HepG2 (cell line): Measurements from ENCODE around the gene MTSS2. TPM values are rescaled to one million over a fixed set of nuclear protein-coding genes. Genes with fewer than 3 reads are reported as not detected.
A peak's percentile ranks its signal among the peaks of the same experiment; 100 is the strongest.

Source experiments
- AGO2 ChIP-seq: fragments of 200-400 bp; formaldehyde crosslinking; optimal IDR thresholded peaks from 2 replicates; pipeline ENCODE3; 2017; ENCODE audit warnings: mild to moderate bottlenecking, low read depth, low read length, moderate library complexity
- ATF3 ChIP-seq: sonication (generic); formaldehyde crosslinking; IDR thresholded peaks from 2 replicates; pipeline ENCODE4 v1.4.0; 2020; ENCODE audit warnings: missing genetic modification reagents
- CC2D1A ChIP-seq: sonication (generic); formaldehyde crosslinking; IDR thresholded peaks from 2 replicates; pipeline ENCODE4 v1.8.1; 2023; ENCODE audit warnings: mild to moderate bottlenecking, missing genetic modification reagents
- CENPBD1 ChIP-seq: sonication (generic); formaldehyde crosslinking; IDR thresholded peaks from 2 replicates; pipeline ENCODE4 v1.8.0; 2022; ENCODE audit warnings: missing genetic modification reagents, low read depth, mild to moderate bottlenecking, borderline replicate concordance
- CREBL2 ChIP-seq: sonication (generic); formaldehyde crosslinking; IDR thresholded peaks from 2 replicates; pipeline ENCODE4 v1.8.1; 2023; ENCODE audit warnings: missing genetic modification reagents, mild to moderate bottlenecking, borderline replicate concordance
- HDAC6 ChIP-seq: fragments of 200-600 bp; sonication (generic); IDR thresholded peaks from 2 replicates; pipeline ENCODE4 v1.7.0; 2017; ENCODE audit warnings: mild to moderate bottlenecking, antibody characterized with exemption, low read length, low read depth
- HNRNPLL ChIP-seq: fragments of 200-400 bp; formaldehyde crosslinking; IDR thresholded peaks from 2 replicates; pipeline ENCODE4 v1.6.1; 2017; ENCODE audit warnings: mild to moderate bottlenecking, low read depth, low read length; ENCODE audit not compliant: poor library complexity, severe bottlenecking
- IKZF4 ChIP-seq: sonication (generic); formaldehyde crosslinking; IDR thresholded peaks from 2 replicates; pipeline ENCODE4 v1.5.1; 2020; ENCODE audit warnings: borderline replicate concordance, mild to moderate bottlenecking, low read depth, missing genetic modification reagents; ENCODE audit errors: not compliant biosample characterization
- JDP2 ChIP-seq: sonication (generic); formaldehyde crosslinking; IDR thresholded peaks from 2 replicates; pipeline ENCODE4 v1.8.1; 2022; ENCODE audit warnings: missing genetic modification reagents, borderline replicate concordance
- MYC ChIP-seq: sonication (generic); formaldehyde crosslinking; IDR thresholded peaks from 2 replicates; pipeline ENCODE4 v1.9.0; 2021; ENCODE audit warnings: missing genetic modification reagents, borderline replicate concordance
- NCOA5 ChIP-seq: sonication (generic); formaldehyde crosslinking; IDR thresholded peaks from 2 replicates; pipeline ENCODE4 v1.4.0; 2020; ENCODE audit warnings: missing genetic modification reagents
- NONO ChIP-seq, 2 experiments: fragments of 450-650 bp in 1 of 2; sonication (generic) in 1 of 2; formaldehyde crosslinking in 1 of 2; IDR thresholded peaks in 1 of 2; conservative IDR thresholded peaks in 1 of 2; 2 replicates each; pipeline versions ENCODE4 v1.6.1 to v1.8.0; 2017 to 2022; ENCODE audit warnings: mild to moderate bottlenecking in 1 of 2, missing genetic modification reagents in 1 of 2, moderate library complexity in 1 of 2
- NR2F1 ChIP-seq, 2 experiments: fragments of 450-650 bp in 1 of 2; formaldehyde crosslinking in 1 of 2; IDR thresholded peaks; 2 replicates each; pipeline versions ENCODE4 v1.5.0 to v1.6.1; 2016 to 2020; ENCODE audit warnings: mild to moderate bottlenecking in 1 of 2, missing compliant biosample characterization in 1 of 2, missing genetic modification reagents in 1 of 2, moderate library complexity in 1 of 2
- PBX2 ChIP-seq: IDR thresholded peaks from 2 replicates; pipeline ENCODE4 v1.6.1; 2016; ENCODE audit warnings: control low read depth
- PHF20 ChIP-seq: sonication (generic); formaldehyde crosslinking; IDR thresholded peaks from 2 replicates; pipeline ENCODE4 v1.5.0; 2020; ENCODE audit warnings: mild to moderate bottlenecking, missing genetic modification reagents
- SKI ChIP-seq: fragments of 450-650 bp; IDR thresholded peaks from one replicate; pipeline ENCODE4 v1.6.1; 2018; ENCODE audit warnings: mild to moderate bottlenecking; ENCODE audit not compliant: partially characterized antibody
- UBTF ChIP-seq: sonication (generic); formaldehyde crosslinking; IDR thresholded peaks from 2 replicates; pipeline ENCODE4 v1.4.0; 2020; ENCODE audit warnings: mild to moderate bottlenecking, missing genetic modification reagents
- ZNF101 ChIP-seq: sonication (generic); formaldehyde crosslinking; IDR thresholded peaks from 2 replicates; pipeline ENCODE4 v1.4.0; 2020; ENCODE audit warnings: mild to moderate bottlenecking, low read depth, missing genetic modification reagents, borderline replicate concordance
- ZNF34 ChIP-seq: sonication (generic); formaldehyde crosslinking; IDR thresholded peaks from 2 replicates; pipeline ENCODE4 v1.4.0; 2020; ENCODE audit warnings: mild to moderate bottlenecking, missing genetic modification reagents, borderline replicate concordance
- ZNF547 ChIP-seq: sonication (generic); formaldehyde crosslinking; IDR thresholded peaks from 2 replicates; pipeline ENCODE4 v1.5.1; 2020; ENCODE audit warnings: mild to moderate bottlenecking, missing genetic modification reagents
- ZNF580 ChIP-seq: IDR thresholded peaks from 2 replicates; pipeline ENCODE4 v1.6.1; 2016; ENCODE audit warnings: low read depth, borderline replicate concordance
- ZNF777 ChIP-seq: sonication (generic); formaldehyde crosslinking; IDR thresholded peaks from 2 replicates; pipeline ENCODE4 v1.4.0; 2020; ENCODE audit warnings: missing genetic modification reagents
- ZNF782 ChIP-seq: sonication (generic); formaldehyde crosslinking; IDR thresholded peaks from 2 replicates; pipeline ENCODE4 v1.4.0; 2020; ENCODE audit warnings: missing genetic modification reagents, mild to moderate bottlenecking, borderline replicate concordance
- polyA plus RNA-seq, 8 experiments: library from polyadenylated mRNA; depleted of rRNA in 3 of 8; stranded (reverse) in 7 of 8; unstranded in 1 of 8; fragments of >200 nt; fragmentation: Illumina TruSeq in 4 of 8; extraction: Trizol in 4 of 8; gene quantifications; 2 replicates each; pipeline versions ENCODE4 v1.2.1 to v1.2.3, GENCODE V29; 2011 to 2016; ENCODE audit warnings: low read depth in 4 of 8, missing spikeins in 1 of 8, mixed read lengths in 1 of 8; ENCODE audit not compliant: insufficient read depth in 1 of 8
- total RNA-seq, 5 experiments: library from RNA; depleted of rRNA; stranded (reverse); fragments of >200 nt; fragmentation: Illumina TruSeq; extraction: Trizol; gene quantifications; 2 replicates each; pipeline ENCODE4 v1.2.3, GENCODE V29; 2016; ENCODE audit warnings: low read depth in 1 of 5

The MTSS2 gene
- total and polyA plus RNA-seq, 2 of the 13 experiments (the other 11 are each of a cell fraction or from before 2014, with no cell fraction given), result 132 to 242 TPM

- TF ChIP-seq ZNF580, result peak; percentile 94; the same call in 1 of the 2 replicates
- TF ChIP-seq AGO2, result peak; percentile 95
- TF ChIP-seq HDAC6, result no peak
- TF ChIP-seq PHF20, result peak; percentile 51; the same call in 1 of the 2 replicates
- TF ChIP-seq JDP2, result 0 out of 2 replicates have a peak, but pooled peaks have one; percentile 61
- TF ChIP-seq NCOA5, result 0 out of 2 replicates have a peak, but pooled peaks have one; percentile 33
- TF ChIP-seq ZNF34 (CRISPR knock-in tag), result no peak
- TF ChIP-seq CC2D1A (CRISPR knock-in tag), result no peak
- TF ChIP-seq MYC (CRISPR knock-in tag), result peak; percentile 97
- TF ChIP-seq HNRNPLL, result peak; percentile 55
- peak; percentile 87 for TF ChIP-seq SKI
- TF ChIP-seq NONO (IDR thresholded peaks at IDR 0.05), result no peak
- peak; percentile 72 for TF ChIP-seq NONO (CRISPR knock-in tag; conservative IDR thresholded peaks at IDR 0.05)
- no peak for TF ChIP-seq ZNF782
- peak; percentile 64; the same call in 1 of the 2 replicates for TF ChIP-seq ATF3
- peak; percentile 38; the same call in 1 of the 2 replicates for TF ChIP-seq ZNF777 (CRISPR knock-in tag)
- TF ChIP-seq CREBL2 (CRISPR knock-in tag), result no peak; the same call in 1 of the 2 replicates
- TF ChIP-seq NR2F1 (CRISPR knock-in tag; IDR thresholded peaks at IDR 0.05), result peak; percentile 14 to 29; a peak in 1 of 4 replicates
- no peak for TF ChIP-seq CENPBD1
- peak; percentile 75; the same call in 1 of the 2 replicates for TF ChIP-seq ZNF101 (CRISPR knock-in tag)
- TF ChIP-seq UBTF, result peak; percentile 63
- peak; percentile 57 for TF ChIP-seq IKZF4 (CRISPR knock-in tag)
- TF ChIP-seq ZNF547, result peak; percentile 25; the same call in 1 of the 2 replicates
- TF ChIP-seq PBX2 (CRISPR knock-in tag), result no peak; the same call in 1 of the 2 replicates
Measured at GRCh38 chr16:70725024-70725911, 39.4 kb upstream of the MTSS2 start (continued).
